Endothelial cell of umbilical vein (primary cell): ENCODE results near the gene TXNRD2. TPM values are rescaled to one million over a fixed set of nuclear protein-coding genes. Genes with fewer than 3 reads are reported as not detected.

Experiments
- BruUV-seq: library from RNA; stranded (reverse); fragments of 400-500 nt; replicated peaks from 2 replicates; lab custom pipeline; 2021; lab: Mats Ljungman, UMichigan
- CTCF ChIA-PET: fragments of 300-600, 350-600 bp; sonication (Branson Sonifier 250); formaldehyde crosslinking; loops from one replicate; lab custom pipeline; 2021; ENCODE audit warnings: antibody characterized with exemption, inconsistent platforms; lab: Charles Lee
- POLR2A ChIA-PET: fragments of 300-600, 350-600 bp; sonication (Branson Sonifier 250); formaldehyde crosslinking; loops from one replicate; lab custom pipeline; 2021; ENCODE audit warnings: antibody characterized with exemption, inconsistent platforms; lab: Charles Lee
- DNase-seq: peaks from one replicate; pipeline ENCODE4 v3.0.0-alpha.2; 2011; ENCODE audit warnings: low read depth, low spot score
- FAIRE-seq: peaks from 2 replicates; lab custom pipeline; 2011; peaks lifted over from hg19 to GRCh38; lab: Jason Lieb, UNC
- H2AFZ ChIP-seq: 2 replicates; pipeline ENCODE4 v1.6.0; 2012; ENCODE audit warnings: low read depth, low read length, control low read depth, inconsistent platforms
- H3K27ac ChIP-seq: 2 replicates; pipeline ENCODE4 v1.5.1; 2011; ENCODE audit warnings: low read depth, mild to moderate bottlenecking, control low read depth, low read length, moderate library complexity; ENCODE audit not compliant: insufficient read depth
- H3K27me3 ChIP-seq, 2 experiments: 2 replicates each; pipeline versions ENCODE4 v1.6.0 to v1.6.1; 2011; ENCODE audit warnings: low read length in 2 of 2, mixed read lengths in 1 of 2; ENCODE audit not compliant: control insufficient read depth in 2 of 2, insufficient read depth in 2 of 2
- H3K36me3 ChIP-seq, 2 experiments: 2 replicates in 1 of 2; 3 replicates in 1 of 2; pipeline ENCODE4 v1.5.1; 2011; ENCODE audit warnings: low read length in 2 of 2, mild to moderate bottlenecking in 1 of 2, moderate library complexity in 1 of 2; ENCODE audit not compliant: control insufficient read depth in 2 of 2, insufficient read depth in 2 of 2; ENCODE audit errors: extremely low read depth in 1 of 2
- H3K4me1 ChIP-seq: 3 replicates; pipeline ENCODE4 v1.5.1; 2011; ENCODE audit warnings: mild to moderate bottlenecking, low read length; ENCODE audit not compliant: control insufficient read depth, insufficient read depth; ENCODE audit errors: extremely low read depth
- H3K4me2 ChIP-seq: 2 replicates; pipeline ENCODE4 v1.6.1; 2011; ENCODE audit warnings: low read length, control low read depth, mixed read lengths; ENCODE audit not compliant: insufficient read depth
- H3K4me3 ChIP-seq, 3 experiments: fragments of 200-600 bp in 1 of 3; sonication (generic), shearing (Covaris generic) in 1 of 3; replicated peaks in 1 of 3; 2 replicates each; pipeline ENCODE4 v1.5.1; 2011 to 2016; ENCODE audit warnings: control low read depth in 3 of 3, low read length in 3 of 3, mild to moderate bottlenecking in 2 of 3, inconsistent platforms in 1 of 3, low read depth in 1 of 3, moderate library complexity in 1 of 3; ENCODE audit not compliant: insufficient read depth in 1 of 3
- H3K79me2 ChIP-seq: 2 replicates; pipeline ENCODE4 v1.6.0; 2012; ENCODE audit warnings: low read length, inconsistent platforms; ENCODE audit not compliant: control insufficient read depth, insufficient read depth
- H3K9ac ChIP-seq: replicated peaks from 2 replicates; pipeline ENCODE3; 2011; ENCODE audit warnings: low read length, control low read depth; ENCODE audit not compliant: insufficient read depth; ENCODE audit errors: extremely low read depth
- H3K9me1 ChIP-seq: replicated peaks from 3 replicates; pipeline ENCODE4 v1.6.0; 2011; ENCODE audit warnings: mild to moderate bottlenecking, low read length; ENCODE audit not compliant: control insufficient read depth, insufficient read depth; ENCODE audit errors: extremely low read depth
- H3K9me3 ChIP-seq: replicated peaks from 2 replicates; pipeline ENCODE4 v1.5.1; 2012; ENCODE audit warnings: low read length, inconsistent platforms; ENCODE audit not compliant: control insufficient read depth, insufficient read depth
- H4K20me1 ChIP-seq: replicated peaks from 2 replicates; pipeline ENCODE3; 2011; ENCODE audit warnings: mild to moderate bottlenecking, low read length; ENCODE audit not compliant: control insufficient read depth, insufficient read depth; ENCODE audit errors: extremely low read depth
- GATA2 ChIP-seq: IDR thresholded peaks from 2 replicates; pipeline ENCODE4 v1.7.0; 2011; ENCODE audit warnings: low read depth, mild to moderate bottlenecking, moderate library complexity, mixed read lengths, low read length; ENCODE audit not compliant: insufficient read length, insufficient read depth
- JUN ChIP-seq: IDR thresholded peaks from 2 replicates; pipeline ENCODE4 v1.6.1; 2011; ENCODE audit warnings: borderline replicate concordance, low read depth; ENCODE audit not compliant: insufficient read length, insufficient read depth
- POLR2AphosphoS5 ChIP-seq: IDR thresholded peaks from 2 replicates; pipeline ENCODE4 v1.6.1; 2012; ENCODE audit warnings: low read depth, mild to moderate bottlenecking, control low read depth, low read length, moderate library complexity; ENCODE audit not compliant: insufficient read depth
- dilution Hi-C: fragments of 300-500 bp; cut with MboI; formaldehyde crosslinking; loops from one replicate; pipeline ENCODE4 v1.15.0; 2019; ENCODE audit warnings: low sequenced_read_pairs; ENCODE audit not compliant: extremely low pct_ligation_motif_present
- intact Hi-C: fragments of 100-400 bp; cut with micrococcal nuclease; formaldehyde crosslinking; loops from one replicate; pipeline ENCODE4 v1.10.0; 2022
- polyA plus RNA-seq, 4 experiments: library from polyadenylated mRNA; depleted of rRNA in 3 of 4; stranded (reverse) in 3 of 4; unstranded in 1 of 4; fragments of >200 nt; gene quantifications; 2 replicates each; pipeline versions ENCODE4 v1.2.1 to v1.2.3, GENCODE V29; 2011 to 2012; ENCODE audit warnings: missing spikeins in 1 of 4
- total RNA-seq: library from RNA; stranded (reverse); gene quantifications from 2 replicates; pipeline ENCODE4 v1.2.3, GENCODE V29; 2021
- TF ChIP-seq, protein P1 (sequence below): IDR thresholded peaks from 2 replicates; pipeline ENCODE4 v1.6.1; 2011; ENCODE audit not compliant: insufficient read depth, insufficient read length

The TXNRD2 gene
- total and polyA plus RNA-seq, 2 donors (not counting 3 experiments of a cell fraction or from before 2014, with no cell fraction given): 211 to 440 TPM

DNA sequence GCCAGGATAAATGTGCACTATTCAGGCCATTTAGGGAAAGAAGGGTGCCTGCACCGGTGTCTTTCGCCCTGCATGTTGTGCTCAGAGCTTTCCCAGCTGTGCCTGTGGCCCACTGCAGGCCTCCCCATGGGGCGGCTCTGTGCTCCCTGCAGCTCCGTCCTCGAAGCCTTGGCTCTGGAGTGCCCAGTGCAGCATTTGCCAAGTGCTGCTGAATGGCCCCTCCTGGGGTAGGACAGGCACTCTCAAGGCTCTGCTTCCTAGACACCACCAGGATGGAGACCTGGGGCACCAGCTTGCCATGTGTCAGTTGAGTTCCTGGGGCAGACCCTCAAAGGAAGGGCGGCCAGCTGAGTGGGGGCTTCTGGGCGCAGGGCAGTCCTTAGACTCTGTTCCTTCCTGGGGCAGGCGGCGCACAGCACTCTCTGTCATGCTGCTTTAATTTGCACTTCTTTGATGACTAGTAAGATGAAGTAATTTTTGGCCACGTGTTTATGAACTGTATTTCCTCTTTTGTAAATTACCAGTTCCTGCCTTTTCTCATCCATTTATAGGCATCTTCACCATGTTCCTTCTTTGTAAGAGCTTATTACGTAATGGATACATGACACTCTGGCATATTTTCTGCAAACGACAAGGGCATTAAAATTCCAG, 54.9 kb downstream of the TXNRD2 start:
- peak overlapping the region; percentile 87 for H3K27ac ChIP-seq
- H4K20me1 ChIP-seq: no peaks in the 10 kb centered on the region
- H3K9me3 ChIP-seq: no peaks in the 10 kb centered on the region
- H3K9ac ChIP-seq: peak overlapping the region; percentile 51
- TSS peak; percentile 82 for BruUV-seq
- H3K36me3 ChIP-seq: no peaks in the 10 kb centered on the region
- intact Hi-C loops (no loop called here), dilution Hi-C loops (no loop called here)
- no peak overlapping the region for H2AFZ ChIP-seq
- no peaks in the 10 kb centered on the region for H3K9me1 ChIP-seq
- POLR2A ChIA-PET: interaction anchor here (1.2 to 1.7 kb wide), 2 partner anchors 9 to 12 kb away, joined by 3 to 5 read pairs; no protein-coding TSS in a partner anchor
- H3K4me3 ChIP-seq: no peak overlapping the region
- DNase-seq (peak; percentile 78), FAIRE-seq (peak; percentile 96)
- TF ChIP-seq POLR2AphosphoS5 (peak; percentile 67), GATA2 (no peak), JUN (peak; percentile 79)
- TF ChIP-seq, protein P1, sequence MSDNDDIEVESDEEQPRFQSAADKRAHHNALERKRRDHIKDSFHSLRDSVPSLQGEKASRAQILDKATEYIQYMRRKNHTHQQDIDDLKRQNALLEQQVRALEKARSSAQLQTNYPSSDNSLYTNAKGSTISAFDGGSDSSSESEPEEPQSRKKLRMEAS: peak; percentile 88
- no peaks in the 10 kb centered on the region for H3K27me3 ChIP-seq
- H3K79me2 ChIP-seq: peaks cover 3% of the 10 kb centered on the region
- no peak overlapping the region for H3K4me2 ChIP-seq
- CTCF ChIA-PET: interaction anchor here (0.8 to 2.7 kb wide), 5 partner anchors 10 to 163 kb away, joined by 3 to 16 read pairs (median 4); no protein-coding TSS in a partner anchor
- peaks cover 66% of the 10 kb centered on the region for H3K4me1 ChIP-seq
